Measurements from ENCODE around the gene SLC25A33.

SLC25A33 gene

GRCh38 chr1:9591669-9592509 is 52.6 kb downstream of the SLC25A33 start:
- Histone ChIP-seq H3K4me2 (ENCODE audit: low read depth, low read length, poor library complexity, severe bottlenecking) (peak overlapping the region; percentile 77), H3K9ac (ENCODE audit: low read length) (no peak overlapping the region), H3K27ac (ENCODE audit: low read depth, low read length) (peak overlapping the region; percentile 34)

GRCh38 chr1:9592510-9593075 is 53.3 kb downstream of the SLC25A33 start:
- Histone ChIP-seq H3K27me3 (ENCODE audit: low read length) (no peaks in the 10 kb centered on the region), H3K9ac (ENCODE audit: low read length) (no peak overlapping the region), H3K9me2 (replicated peaks; ENCODE audit: insufficient read depth, low read length) (no peaks in the 10 kb centered on the region), H3K27ac (ENCODE audit: low read depth, low read length) (no peak overlapping the region), H3K4me2 (ENCODE audit: low read depth, low read length, poor library complexity, severe bottlenecking) (no peak overlapping the region), H3K79me2 (ENCODE audit: insufficient read depth, low read length) (peaks cover 68% of the 10 kb centered on the region), H3K4me3 (ENCODE audit: insufficient read depth, low read length, poor library complexity, severe bottlenecking) (no peak overlapping the region), H4K20me1 (ENCODE audit: low read depth, low read length) (no peaks in the 10 kb centered on the region; the same call in 1 of the 2 replicates), H2AFZ (ENCODE audit: low read depth, low read length, severe bottlenecking) (no peak overlapping the region), H3K9me3 (ENCODE audit: insufficient read depth, low read length) (no peaks in the 10 kb centered on the region), H3F3A (ENCODE audit: insufficient read depth) (no peaks in the 10 kb centered on the region), H3K36me3 (ENCODE audit: low read length) (no peaks in the 10 kb centered on the region)
- no peak for TF ChIP-seq EZH2phosphoT487 (conservative IDR thresholded peaks at IDR 0.05; ENCODE audit: low read length)
- TF ChIP-seq, protein P1, sequence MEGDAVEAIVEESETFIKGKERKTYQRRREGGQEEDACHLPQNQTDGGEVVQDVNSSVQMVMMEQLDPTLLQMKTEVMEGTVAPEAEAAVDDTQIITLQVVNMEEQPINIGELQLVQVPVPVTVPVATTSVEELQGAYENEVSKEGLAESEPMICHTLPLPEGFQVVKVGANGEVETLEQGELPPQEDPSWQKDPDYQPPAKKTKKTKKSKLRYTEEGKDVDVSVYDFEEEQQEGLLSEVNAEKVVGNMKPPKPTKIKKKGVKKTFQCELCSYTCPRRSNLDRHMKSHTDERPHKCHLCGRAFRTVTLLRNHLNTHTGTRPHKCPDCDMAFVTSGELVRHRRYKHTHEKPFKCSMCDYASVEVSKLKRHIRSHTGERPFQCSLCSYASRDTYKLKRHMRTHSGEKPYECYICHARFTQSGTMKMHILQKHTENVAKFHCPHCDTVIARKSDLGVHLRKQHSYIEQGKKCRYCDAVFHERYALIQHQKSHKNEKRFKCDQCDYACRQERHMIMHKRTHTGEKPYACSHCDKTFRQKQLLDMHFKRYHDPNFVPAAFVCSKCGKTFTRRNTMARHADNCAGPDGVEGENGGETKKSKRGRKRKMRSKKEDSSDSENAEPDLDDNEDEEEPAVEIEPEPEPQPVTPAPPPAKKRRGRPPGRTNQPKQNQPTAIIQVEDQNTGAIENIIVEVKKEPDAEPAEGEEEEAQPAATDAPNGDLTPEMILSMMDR (IDR thresholded peaks at IDR 0.05; ENCODE audit: insufficient read depth, low read length, poor library complexity, severe bottlenecking): no peak

More at GRCh38 chr1:9591669-9592509, 52.6 kb downstream of the SLC25A33 start:
- Histone ChIP-seq H3K4me3 (ENCODE audit: insufficient read depth, low read length, poor library complexity, severe bottlenecking) (no peak overlapping the region), H3K27me3 (ENCODE audit: low read length) (no peaks in the 10 kb centered on the region), H3F3A (ENCODE audit: insufficient read depth) (0 out of 2 replicates have a peak, but pooled peaks cover under 1% of the 10 kb centered on the region), H3K9me2 (replicated peaks; ENCODE audit: insufficient read depth, low read length) (no peaks in the 10 kb centered on the region), H3K79me2 (ENCODE audit: insufficient read depth, low read length) (peaks cover 68% of the 10 kb centered on the region), H3K36me3 (ENCODE audit: low read length) (no peaks in the 10 kb centered on the region), H4K20me1 (ENCODE audit: low read depth, low read length) (no peaks in the 10 kb centered on the region; the same call in 1 of the 2 replicates), H2AFZ (ENCODE audit: low read depth, low read length, severe bottlenecking) (no peak overlapping the region), H3K9me3 (ENCODE audit: insufficient read depth, low read length) (no peaks in the 10 kb centered on the region)
- no peak for TF ChIP-seq EZH2phosphoT487 (conservative IDR thresholded peaks at IDR 0.05; ENCODE audit: low read length)
- TF ChIP-seq, protein P1 (IDR thresholded peaks at IDR 0.05; ENCODE audit: insufficient read depth, low read length, poor library complexity, severe bottlenecking): no peak

- Histone ChIP-seq H3K4me3 (ENCODE audit: insufficient read depth, low read length, poor library complexity, severe bottlenecking) (no peak overlapping the region), H3K9me3 (ENCODE audit: insufficient read depth, low read length) (no peaks in the 10 kb centered on the region), H3K27me3 (ENCODE audit: low read length) (no peaks in the 10 kb centered on the region), H3K9ac (ENCODE audit: low read length) (no peak overlapping the region), H3K27ac (ENCODE audit: low read depth, low read length) (no peak overlapping the region), H3K79me2 (ENCODE audit: insufficient read depth, low read length) (peaks cover 68% of the 10 kb centered on the region), H3K4me2 (ENCODE audit: low read depth, low read length, poor library complexity, severe bottlenecking) (no peak overlapping the region), H3F3A (ENCODE audit: insufficient read depth) (no peaks in the 10 kb centered on the region), H3K36me3 (ENCODE audit: low read length) (no peaks in the 10 kb centered on the region), H2AFZ (ENCODE audit: low read depth, low read length, severe bottlenecking) (no peak overlapping the region), H4K20me1 (ENCODE audit: low read depth, low read length) (no peaks in the 10 kb centered on the region; the same call in 1 of the 2 replicates), H3K9me2 (replicated peaks; ENCODE audit: insufficient read depth, low read length) (no peaks in the 10 kb centered on the region)
- TF ChIP-seq, protein P1 (IDR thresholded peaks at IDR 0.05; ENCODE audit: insufficient read depth, low read length, poor library complexity, severe bottlenecking): no peak
- no peak for TF ChIP-seq EZH2phosphoT487 (conservative IDR thresholded peaks at IDR 0.05; ENCODE audit: low read length)
These were observed 53.9 kb downstream of the SLC25A33 start for GRCh38 chr1:9593147-9593491.

Measured in SU-DHL-6 (cell line).